ENCODE results near the gene MID1.
"Not testable (repeated sequence)": the region's sequence is repeated elsewhere in the genome, so short reads cannot be mapped to it uniquely, and the experiment has no call there.

Gene MID1

DNA sequence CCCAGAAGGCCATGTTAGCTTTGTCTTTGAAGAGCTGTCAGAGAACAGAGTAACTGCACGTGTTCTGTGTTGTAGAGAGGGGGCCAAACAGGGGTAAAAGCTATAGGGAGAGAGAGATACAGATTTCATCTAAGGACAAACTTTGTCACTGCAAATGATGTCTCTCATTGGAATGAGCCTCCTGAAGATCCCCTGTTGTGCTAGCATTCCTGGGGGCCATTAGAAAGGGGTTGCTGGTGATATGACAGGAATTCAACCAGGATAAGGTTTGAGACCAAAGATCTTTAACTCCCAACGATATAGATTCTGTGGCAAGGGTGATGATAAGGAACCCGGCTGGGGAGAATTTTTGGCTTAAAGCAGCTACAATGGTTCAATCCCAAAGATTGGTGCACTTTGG, 16.8 kb downstream of the MID1 start:
- Histone ChIP-seq H3K9me3 (ENCODE audit: insufficient read depth, low read length) (no peaks in the 10 kb centered on the region), H3K27me3 (ENCODE audit: insufficient read depth, insufficient read length) (no peaks in the 10 kb centered on the region), H3K36me3 (ENCODE audit: insufficient read depth, insufficient read length, low read length) (no peaks in the 10 kb centered on the region), H3K4me3 (ENCODE audit: insufficient read length, low read depth) (no peak overlapping the region), H3K4me1 (ENCODE audit: insufficient read depth, insufficient read length) (no peaks in the 10 kb centered on the region), H3K9ac (ENCODE audit: insufficient read length, low read depth) (no peak overlapping the region)
- no peak for DNase-seq (ENCODE audit: low read depth, low spot score)
- TF ChIP-seq ZNF274 (IDR thresholded peaks at IDR 0.05; ENCODE audit: low read depth, low read length) (no peak), YY1 (IDR thresholded peaks at IDR 0.05; ENCODE audit: insufficient read depth, insufficient read length) (no peak), SUZ12 (IDR thresholded peaks at IDR 0.05; ENCODE audit: extremely low read depth, insufficient read depth, insufficient read length) (no peak)

DNA sequence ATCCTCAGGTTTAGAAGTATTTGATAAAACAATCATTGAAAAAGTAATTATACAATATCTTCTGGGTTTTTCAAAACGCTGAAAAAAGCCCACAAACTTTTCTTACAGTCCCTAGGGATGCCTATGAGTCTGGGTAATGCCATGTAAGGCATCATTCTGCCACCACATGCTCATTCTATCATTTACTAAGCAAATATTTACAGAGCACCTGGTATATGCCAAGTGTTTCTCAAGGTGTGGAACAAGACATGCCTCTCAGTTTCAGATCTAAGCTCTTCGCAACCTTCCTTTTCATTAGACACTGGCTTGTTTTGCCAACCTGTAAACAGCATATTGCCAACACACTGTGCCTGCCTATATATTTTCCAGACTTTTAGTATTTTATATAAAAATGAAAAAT, 17.7 kb downstream of the MID1 start:
- no peaks in the 10 kb centered on the region for H3K9me3 ChIP-seq (ENCODE audit: insufficient read depth, low read length)
- DNase-seq (ENCODE audit: low read depth, low spot score), result no peak
- H3K9ac ChIP-seq (ENCODE audit: insufficient read length, low read depth), result no peak overlapping the region
- H3K27me3 ChIP-seq (ENCODE audit: insufficient read depth, insufficient read length), result no peaks in the 10 kb centered on the region
- H3K4me1 ChIP-seq (ENCODE audit: insufficient read depth, insufficient read length), result no peaks in the 10 kb centered on the region
- TF ChIP-seq YY1 (IDR thresholded peaks at IDR 0.05; ENCODE audit: insufficient read depth, insufficient read length), result no peak
- no peak for TF ChIP-seq SUZ12 (IDR thresholded peaks at IDR 0.05; ENCODE audit: extremely low read depth, insufficient read depth, insufficient read length)
- no peak for TF ChIP-seq ZNF274 (IDR thresholded peaks at IDR 0.05; ENCODE audit: low read depth, low read length)
- no peak overlapping the region for H3K4me3 ChIP-seq (ENCODE audit: insufficient read length, low read depth)
- H3K36me3 ChIP-seq (ENCODE audit: insufficient read depth, insufficient read length, low read length), result no peaks in the 10 kb centered on the region

GRCh38 chrX:10600479-10600878, 19.9 kb downstream of the MID1 start:
- TF ChIP-seq SUZ12 (IDR thresholded peaks at IDR 0.05; ENCODE audit: extremely low read depth, insufficient read depth, insufficient read length) (no peak), YY1 (IDR thresholded peaks at IDR 0.05; ENCODE audit: insufficient read depth, insufficient read length) (no peak), ZNF274 (IDR thresholded peaks at IDR 0.05; ENCODE audit: low read depth, low read length) (no peak)
- no peak for DNase-seq (ENCODE audit: low read depth, low spot score)
- H3K9ac ChIP-seq (ENCODE audit: insufficient read length, low read depth), result no peak overlapping the region
- no peaks in the 10 kb centered on the region for H3K4me1 ChIP-seq (ENCODE audit: insufficient read depth, insufficient read length)
- no peaks in the 10 kb centered on the region for H3K9me3 ChIP-seq (ENCODE audit: insufficient read depth, low read length)
- H3K4me3 ChIP-seq (ENCODE audit: insufficient read length, low read depth), result no peak overlapping the region
- H3K27me3 ChIP-seq (ENCODE audit: insufficient read depth, insufficient read length), result no peaks in the 10 kb centered on the region
- H3K36me3 ChIP-seq (ENCODE audit: insufficient read depth, insufficient read length, low read length), result no peaks in the 10 kb centered on the region

- TF ChIP-seq YY1 (IDR thresholded peaks at IDR 0.05; ENCODE audit: insufficient read depth, insufficient read length) (no peak), ZNF274 (IDR thresholded peaks at IDR 0.05; ENCODE audit: low read depth, low read length) (no peak), SUZ12 (IDR thresholded peaks at IDR 0.05; ENCODE audit: extremely low read depth, insufficient read depth, insufficient read length) (no peak)
- DNase-seq (ENCODE audit: low read depth, low spot score), result no peak
Measured at GRCh38 chrX:10598540-10598939, 21.8 kb downstream of the MID1 start.

GRCh38 chrX:10597871-10598270, 22.5 kb downstream of the MID1 start:
- H3K4me3 ChIP-seq (ENCODE audit: insufficient read length, low read depth), result no peak overlapping the region
- TF ChIP-seq ZNF274 (IDR thresholded peaks at IDR 0.05; ENCODE audit: low read depth, low read length), result no peak
- no peak for TF ChIP-seq SUZ12 (IDR thresholded peaks at IDR 0.05; ENCODE audit: extremely low read depth, insufficient read depth, insufficient read length)
- TF ChIP-seq YY1 (IDR thresholded peaks at IDR 0.05; ENCODE audit: insufficient read depth, insufficient read length), result no peak
- no peaks in the 10 kb centered on the region for H3K9me3 ChIP-seq (ENCODE audit: insufficient read depth, low read length)
- no peak for DNase-seq (ENCODE audit: low read depth, low spot score)
- H3K9ac ChIP-seq (ENCODE audit: insufficient read length, low read depth), result no peak overlapping the region
- H3K36me3 ChIP-seq (ENCODE audit: insufficient read depth, insufficient read length, low read length), result no peaks in the 10 kb centered on the region
- no peaks in the 10 kb centered on the region for H3K4me1 ChIP-seq (ENCODE audit: insufficient read depth, insufficient read length)
- H3K27me3 ChIP-seq (ENCODE audit: insufficient read depth, insufficient read length), result no peaks in the 10 kb centered on the region

More at GRCh38 chrX:10598540-10598939, 21.8 kb downstream of the MID1 start:
- H3K36me3 ChIP-seq (ENCODE audit: insufficient read depth, insufficient read length, low read length), result no peaks in the 10 kb centered on the region
- no peak overlapping the region for H3K4me3 ChIP-seq (ENCODE audit: insufficient read length, low read depth)
- no peaks in the 10 kb centered on the region for H3K9me3 ChIP-seq (ENCODE audit: insufficient read depth, low read length)
- H3K9ac ChIP-seq (ENCODE audit: insufficient read length, low read depth), result no peak overlapping the region
- no peaks in the 10 kb centered on the region for H3K4me1 ChIP-seq (ENCODE audit: insufficient read depth, insufficient read length)
- no peaks in the 10 kb centered on the region for H3K27me3 ChIP-seq (ENCODE audit: insufficient read depth, insufficient read length)

DNA sequence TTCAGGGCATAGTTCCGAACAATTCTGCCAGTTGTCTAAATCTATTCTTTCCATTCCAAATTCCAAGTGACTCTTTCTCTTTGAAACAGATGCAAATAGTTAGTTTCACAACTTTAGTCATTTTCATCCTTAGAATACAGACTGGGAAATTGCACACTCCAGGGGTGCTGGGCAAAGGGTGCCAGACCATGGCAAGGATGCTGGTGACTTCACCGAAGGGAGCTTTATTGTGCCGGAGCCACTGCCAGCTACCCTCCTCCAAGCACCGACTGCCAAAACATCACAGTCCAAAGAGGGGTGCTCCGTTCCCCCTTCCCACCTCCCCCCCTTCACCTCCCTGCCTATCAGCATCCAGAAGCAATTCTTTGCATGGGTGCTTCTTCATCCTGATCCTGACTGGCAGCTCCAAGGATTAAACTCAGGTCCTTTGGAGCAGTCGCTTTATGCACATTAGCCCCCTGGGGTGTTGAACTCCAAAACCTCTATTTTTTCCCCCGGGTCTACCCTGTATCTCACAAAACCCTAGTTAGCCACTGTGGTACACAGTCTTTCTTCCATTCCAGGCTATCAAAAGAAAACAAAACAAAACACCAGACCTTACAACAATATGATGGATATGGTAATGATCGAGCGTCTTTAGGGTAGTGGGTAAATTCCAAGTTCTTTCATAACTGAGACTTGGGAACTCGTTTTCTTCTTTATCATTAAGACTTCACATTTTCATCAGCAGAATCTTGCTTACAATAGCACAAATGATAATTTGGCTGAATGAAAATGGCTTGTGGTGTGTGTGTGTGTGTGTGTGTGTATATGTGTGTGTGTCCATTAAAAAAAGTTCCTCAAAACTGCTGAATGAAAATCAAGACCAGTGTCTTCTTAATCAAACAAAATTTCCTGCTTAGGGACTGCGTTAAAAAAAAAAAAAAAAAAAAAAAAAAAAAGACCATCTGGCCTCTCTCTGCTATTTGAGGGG, 28.7 kb downstream of the MID1 start:
- no peak for DNase-seq (ENCODE audit: low read depth, low spot score)
- Histone ChIP-seq H3K9ac (ENCODE audit: insufficient read length, low read depth) (no peak overlapping the region), H3K9me3 (ENCODE audit: insufficient read depth, low read length) (no peaks in the 10 kb centered on the region), H3K4me1 (ENCODE audit: insufficient read depth, insufficient read length) (no peaks in the 10 kb centered on the region), H3K4me3 (ENCODE audit: insufficient read length, low read depth) (no peak overlapping the region), H3K36me3 (ENCODE audit: insufficient read depth, insufficient read length, low read length) (no peaks in the 10 kb centered on the region), H3K27me3 (ENCODE audit: insufficient read depth, insufficient read length) (no peaks in the 10 kb centered on the region)
- TF ChIP-seq ZNF274 (IDR thresholded peaks at IDR 0.05; ENCODE audit: low read depth, low read length) (no peak), YY1 (IDR thresholded peaks at IDR 0.05; ENCODE audit: insufficient read depth, insufficient read length) (no peak), SUZ12 (IDR thresholded peaks at IDR 0.05; ENCODE audit: extremely low read depth, insufficient read depth, insufficient read length) (no peak)

DNA sequence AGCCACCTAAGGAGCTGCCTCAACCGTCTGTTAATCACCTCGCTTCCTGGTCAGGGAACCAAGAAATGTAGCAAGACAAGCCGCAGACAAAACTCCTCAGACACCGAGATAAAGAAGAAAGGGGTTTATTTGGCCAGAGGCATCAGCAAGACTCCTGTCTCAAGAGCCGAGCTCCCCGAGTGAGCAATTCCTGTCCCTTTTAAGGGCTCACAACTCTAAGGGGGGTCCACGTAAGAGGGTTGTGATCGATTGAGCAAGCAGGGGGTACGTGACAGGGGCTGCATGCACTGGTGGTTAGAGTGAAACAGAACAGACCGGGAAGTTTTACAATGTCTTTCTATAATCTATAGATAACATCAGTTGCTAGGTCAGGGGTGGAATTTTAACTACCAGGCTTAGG, 30.6 kb downstream of the MID1 start:
- DNase-seq (ENCODE audit: low read depth, low spot score); H3K9ac ChIP-seq (ENCODE audit: insufficient read length, low read depth); H3K9me3 ChIP-seq (ENCODE audit: insufficient read depth, low read length); H3K36me3 ChIP-seq (ENCODE audit: insufficient read depth, insufficient read length, low read length); H3K4me1 ChIP-seq (ENCODE audit: insufficient read depth, insufficient read length); H3K4me3 ChIP-seq (ENCODE audit: insufficient read length, low read depth); H3K27me3 ChIP-seq (ENCODE audit: insufficient read depth, insufficient read length): not testable (repeated sequence)

All from NT2/D1 (cell line).